ENCODE data around the gene CACNA1A. TPM values are rescaled to one million over a fixed set of nuclear protein-coding genes. Genes with fewer than 3 reads are reported as not detected.
A peak's percentile ranks its signal among the peaks of the same experiment; 100 is the strongest.

Gene CACNA1A
- polyA plus RNA-seq, 3 donors, result 0.08 to 0.09 TPM; not detected in 1

DNA sequence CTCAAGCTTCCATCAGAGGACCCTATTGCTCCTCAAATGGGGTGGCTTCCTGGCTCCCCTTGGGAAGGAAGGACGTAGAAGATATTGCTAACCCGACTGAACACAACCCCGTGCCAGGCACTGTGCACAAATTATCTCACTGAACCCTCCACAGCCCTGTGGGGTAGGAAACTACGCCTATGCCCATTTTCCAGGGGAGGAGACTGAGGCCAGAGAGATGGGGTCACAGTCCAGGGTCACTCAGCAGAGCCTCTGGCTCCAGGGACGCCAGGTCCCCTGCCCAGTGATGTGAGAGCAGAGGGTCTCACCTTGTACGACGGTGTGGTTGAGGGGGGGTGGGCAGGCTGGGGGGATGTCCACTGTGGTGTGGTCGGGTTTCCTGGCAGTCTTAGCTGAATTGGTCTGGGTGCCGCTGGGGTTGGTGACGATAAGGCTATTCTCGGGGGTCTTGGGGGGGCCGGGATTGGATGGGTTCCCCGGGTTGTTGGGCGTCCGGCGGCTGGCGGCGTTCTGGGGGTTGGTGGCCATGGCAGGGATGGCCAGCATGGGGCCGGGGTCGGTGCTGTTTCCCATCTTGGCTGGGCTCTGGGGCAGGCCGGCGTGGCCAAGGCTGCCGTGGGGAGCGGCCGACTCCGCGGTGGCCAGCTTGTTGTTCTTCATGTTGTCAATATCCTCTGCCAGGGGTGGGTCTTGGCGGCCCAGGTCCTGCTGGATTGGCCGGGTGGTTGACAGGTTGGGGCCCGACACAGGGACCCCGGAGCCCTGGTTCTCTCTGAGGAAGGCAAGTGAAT lies 219.9 kb downstream of the CACNA1A start:
- no peaks in the 10 kb centered on the region for H3K27me3 ChIP-seq (ENCODE audit: control insufficient read depth in 2 of 2, insufficient read depth in 2 of 2, low read length in 2 of 2)
- intact Hi-C loops (cut with micrococcal nuclease), result no loop called here
- 92% methylated on average over 23 of the region's 31 CpGs for WGBS (ENCODE audit: insufficient coverage)

DNA sequence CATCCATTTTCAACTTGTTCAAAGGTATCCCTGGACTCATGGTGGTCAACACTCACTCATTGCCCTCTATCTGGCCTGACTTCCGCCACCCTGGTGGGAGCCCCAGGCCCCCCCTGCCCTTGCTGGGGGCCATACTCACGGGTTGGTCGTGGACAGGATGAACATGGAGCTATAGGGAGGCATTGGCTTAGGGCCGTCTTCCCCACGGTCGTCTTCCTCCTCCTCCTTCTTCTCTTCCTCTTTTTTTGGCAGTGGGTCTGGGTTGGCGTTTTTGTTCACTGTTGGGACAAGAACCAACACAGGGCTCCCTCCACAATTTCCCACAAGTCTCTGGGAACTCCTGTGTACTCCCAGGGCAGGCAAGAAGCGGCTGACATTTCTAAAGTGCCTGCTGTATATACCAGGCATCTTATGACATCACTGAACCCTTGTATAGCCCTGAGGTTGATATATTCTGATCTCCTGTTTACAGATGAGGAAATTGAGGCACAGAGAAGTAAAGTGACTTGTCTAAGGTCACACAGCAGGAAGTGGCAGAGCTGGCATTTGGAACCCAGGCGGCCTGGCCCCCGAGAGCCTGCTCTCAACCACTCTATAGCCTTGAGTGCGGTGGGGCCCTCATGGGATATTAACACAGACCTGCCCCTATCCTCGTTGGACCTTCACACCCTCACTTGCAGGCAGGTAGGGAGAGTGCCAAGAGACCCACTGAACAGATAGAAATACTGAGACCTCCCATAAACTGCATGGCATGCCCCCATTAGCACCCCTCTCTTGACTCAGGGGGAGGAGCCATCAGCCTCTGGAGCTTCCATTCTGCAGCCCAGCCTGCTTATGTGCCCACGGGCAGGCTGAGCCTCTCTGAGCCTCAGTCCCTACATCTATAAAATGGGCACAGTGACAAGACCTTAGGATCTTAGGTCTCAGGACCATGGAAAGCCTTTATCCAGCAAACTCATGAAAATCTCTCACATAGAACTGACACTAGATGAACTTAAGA lies 221.1 kb downstream of the CACNA1A start:
- Histone ChIP-seq H3K4me3 (replicated peaks in 1 of 3; ENCODE audit: low read depth in 2 of 3, low read length in 3 of 3) (no peak overlapping the region), H2AFZ (ENCODE audit: insufficient read depth, low read depth, low read length, poor library complexity, severe bottlenecking) (no peak overlapping the region), H3K9me3 (replicated peaks in 1 of 2; ENCODE audit: control insufficient read depth in 1 of 2, insufficient read depth in 1 of 2, low read length in 2 of 2) (no peaks in the 10 kb centered on the region), H3K4me1 (ENCODE audit: control insufficient read depth in 1 of 2, insufficient read depth in 2 of 2, low read length in 2 of 2) (no peaks in the 10 kb centered on the region), H3K9ac (ENCODE audit: insufficient read depth, low read length, poor library complexity, severe bottlenecking) (no peak overlapping the region), H3K36me3 (replicated peaks in 1 of 2; ENCODE audit: control insufficient read depth in 1 of 2, insufficient read depth in 2 of 2, low read length in 2 of 2) (no peaks in the 10 kb centered on the region), H4K20me1 (ENCODE audit: insufficient read depth, low read length) (no peaks in the 10 kb centered on the region), H3K79me2 (ENCODE audit: insufficient read depth, low read length) (no peaks in the 10 kb centered on the region), H3K27ac (ENCODE audit: low read depth in 1 of 2, low read length in 2 of 2) (no peak overlapping the region), H3K27me3 (ENCODE audit: control insufficient read depth in 2 of 2, insufficient read depth in 2 of 2, low read length in 2 of 2) (no peaks in the 10 kb centered on the region), H3K4me2 (replicated peaks; ENCODE audit: extremely low read depth, low read length, poor library complexity, severe bottlenecking) (no peak overlapping the region)
- no peak for DNase-seq
- intact Hi-C loops (cut with micrococcal nuclease), result no loop called here
- Mint-ChIP-seq H3K36me3 (no peaks in the 10 kb centered on the region), H3K4me1 (peaks cover 3% of the 10 kb centered on the region), H3K9me3 (no peaks in the 10 kb centered on the region), H3K4me3 (no peak overlapping the region), H3K27me3 (ENCODE audit: low read depth in 3 of 3) (peaks cover 8 to 18% (median 14%) of the 10 kb centered on the region in 3 donors), H3K27ac (peak overlapping the region in 2 of 7 donors; percentile 68 to 72)
- WGBS (ENCODE audit: insufficient coverage), result 83% methylated on average over 5 of the region's 13 CpGs
- TF ChIP-seq, protein P1, sequence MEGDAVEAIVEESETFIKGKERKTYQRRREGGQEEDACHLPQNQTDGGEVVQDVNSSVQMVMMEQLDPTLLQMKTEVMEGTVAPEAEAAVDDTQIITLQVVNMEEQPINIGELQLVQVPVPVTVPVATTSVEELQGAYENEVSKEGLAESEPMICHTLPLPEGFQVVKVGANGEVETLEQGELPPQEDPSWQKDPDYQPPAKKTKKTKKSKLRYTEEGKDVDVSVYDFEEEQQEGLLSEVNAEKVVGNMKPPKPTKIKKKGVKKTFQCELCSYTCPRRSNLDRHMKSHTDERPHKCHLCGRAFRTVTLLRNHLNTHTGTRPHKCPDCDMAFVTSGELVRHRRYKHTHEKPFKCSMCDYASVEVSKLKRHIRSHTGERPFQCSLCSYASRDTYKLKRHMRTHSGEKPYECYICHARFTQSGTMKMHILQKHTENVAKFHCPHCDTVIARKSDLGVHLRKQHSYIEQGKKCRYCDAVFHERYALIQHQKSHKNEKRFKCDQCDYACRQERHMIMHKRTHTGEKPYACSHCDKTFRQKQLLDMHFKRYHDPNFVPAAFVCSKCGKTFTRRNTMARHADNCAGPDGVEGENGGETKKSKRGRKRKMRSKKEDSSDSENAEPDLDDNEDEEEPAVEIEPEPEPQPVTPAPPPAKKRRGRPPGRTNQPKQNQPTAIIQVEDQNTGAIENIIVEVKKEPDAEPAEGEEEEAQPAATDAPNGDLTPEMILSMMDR (IDR thresholded peaks at IDR 0.05), result no peak

More for the DNA sequence above, 219.9 kb downstream of the CACNA1A start:
- Mint-ChIP-seq H3K27me3 (ENCODE audit: low read depth in 3 of 3) (peaks cover 11 to 12% (median 12%) of the 10 kb centered on the region in 3 donors), H3K9me3 (no peaks in the 10 kb centered on the region), H3K4me3 (no peak overlapping the region), H3K27ac (no peak overlapping the region), H3K4me1 (peaks cover 2% of the 10 kb centered on the region), H3K36me3 (no peaks in the 10 kb centered on the region)
- Histone ChIP-seq H3K4me2 (replicated peaks; ENCODE audit: extremely low read depth, low read length, poor library complexity, severe bottlenecking) (no peak overlapping the region), H3K79me2 (ENCODE audit: insufficient read depth, low read length) (no peaks in the 10 kb centered on the region), H3K27ac (ENCODE audit: low read depth in 1 of 2, low read length in 2 of 2) (no peak overlapping the region), H3K9ac (ENCODE audit: insufficient read depth, low read length, poor library complexity, severe bottlenecking) (no peak overlapping the region), H3K9me3 (replicated peaks in 1 of 2; ENCODE audit: control insufficient read depth in 1 of 2, insufficient read depth in 1 of 2, low read length in 2 of 2) (no peaks in the 10 kb centered on the region), H3K4me1 (ENCODE audit: control insufficient read depth in 1 of 2, insufficient read depth in 2 of 2, low read length in 2 of 2) (no peaks in the 10 kb centered on the region), H3K36me3 (replicated peaks in 1 of 2; ENCODE audit: control insufficient read depth in 1 of 2, insufficient read depth in 2 of 2, low read length in 2 of 2) (no peaks in the 10 kb centered on the region), H2AFZ (ENCODE audit: insufficient read depth, low read depth, low read length, poor library complexity, severe bottlenecking) (no peak overlapping the region), H3K4me3 (replicated peaks in 1 of 3; ENCODE audit: low read depth in 2 of 3, low read length in 3 of 3) (no peak overlapping the region), H4K20me1 (ENCODE audit: insufficient read depth, low read length) (no peaks in the 10 kb centered on the region)
- TF ChIP-seq, protein P1 (IDR thresholded peaks at IDR 0.05), result no peak
- no peak for DNase-seq

Data from CD14-positive monocyte (primary cell).